ENCODE results near the gene KIRREL1.

KIRREL1 gene

GRCh38 chr1:158077411-158078256, 84.2 kb downstream of the KIRREL1 start:
- DNase-seq: no peak

- no peak for DNase-seq
Measured at GRCh38 chr1:158078569-158079080, 85.2 kb downstream of the KIRREL1 start.

GRCh38 chr1:158080066-158080465, 86.6 kb downstream of the KIRREL1 start:
- no peak for DNase-seq

- DNase-seq: no peak
Measured at GRCh38 chr1:158084336-158084735, 90.9 kb downstream of the KIRREL1 start.

GRCh38 chr1:158084747-158085146, 91.3 kb downstream of the KIRREL1 start:
- DNase-seq: no peak

GRCh38 chr1:158087320-158087927, 94.0 kb downstream of the KIRREL1 start:
- DNase-seq: no peak

GRCh38 chr1:158089476-158089875, 96.0 kb downstream of the KIRREL1 start:
- DNase-seq: no peak

- DNase-seq: no peak
Measured at GRCh38 chr1:158089925-158090637, 96.6 kb downstream of the KIRREL1 start.

GRCh38 chr1:158093376-158093775, 99.9 kb downstream of the KIRREL1 start:
- DNase-seq: no peak

GRCh38 chr1:158094571-158094970, 101.1 kb downstream of the KIRREL1 start:
- DNase-seq: no peak

GRCh38 chr1:158095737-158096335, 102.4 kb downstream of the KIRREL1 start:
- no peak for DNase-seq

GRCh38 chr1:158098256-158098655, 104.8 kb downstream of the KIRREL1 start:
- DNase-seq: no peak

GRCh38 chr1:158099185-158099584, 105.7 kb downstream of the KIRREL1 start:
- no peak for DNase-seq

- no peak for DNase-seq
Measured at GRCh38 chr1:158100498-158100897, 107.1 kb downstream of the KIRREL1 start.

GRCh38 chr1:158101455-158101854, 108.0 kb downstream of the KIRREL1 start:
- DNase-seq: no peak

GRCh38 chr1:158101927-158102326, 108.5 kb downstream of the KIRREL1 start:
- DNase-seq: no peak

GRCh38 chr1:158102881-158103674, 109.6 kb downstream of the KIRREL1 start:
- DNase-seq: no peak

GRCh38 chr1:158103861-158104522, 110.5 kb downstream of the KIRREL1 start:
- DNase-seq: no peak

- DNase-seq: no peak
Measured at GRCh38 chr1:158104891-158105290, 111.4 kb downstream of the KIRREL1 start.

GRCh38 chr1:158105352-158106095, 112.1 kb downstream of the KIRREL1 start:
- no peak for DNase-seq

GRCh38 chr1:158107916-158108315, 114.5 kb downstream of the KIRREL1 start:
- DNase-seq: no peak

All from activated gamma-delta T cell (primary cell).